HepG2 (cell line): Measurements from ENCODE around the gene ASTN1. TPM values are rescaled to one million over a fixed set of nuclear protein-coding genes. Genes with fewer than 3 reads are reported as not detected.

Source experiments
- ATAC-seq: fragments of 200-7000 bp; cut with Tn5 transposase; 3 replicates; pipeline ENCODE4 v1.9.1; 2020; ENCODE audit warnings: mild to moderate bottlenecking, moderate library complexity
- BruUV-seq: library from RNA; stranded (reverse); fragments of 400-500 nt; replicated peaks from 2 replicates; lab custom pipeline; 2021; lab: Mats Ljungman, UMichigan
- CTCF ChIA-PET: fragments of 300-600 bp; formaldehyde crosslinking; extraction: SDS; loops from one replicate; lab custom pipeline; 2021; ENCODE audit warnings: low total read pairs, inconsistent platforms, low intra/inter-chr PET ratio; lab: Yijun Ruan, JAX
- POLR2A ChIA-PET: fragments of 350-600 bp; sonication (Branson Sonifier 250); formaldehyde crosslinking; loops from one replicate; lab custom pipeline; 2020; ENCODE audit warnings: antibody characterized with exemption, inconsistent platforms; lab: Yijun Ruan, JAX
- DNase-seq: peaks from one replicate; pipeline ENCODE4 v3.0.0-alpha.2; 2015; ENCODE audit warnings: low spot score
- FAIRE-seq: peaks from 3 replicates; lab custom pipeline; 2011; peaks lifted over from hg19 to GRCh38; lab: Jason Lieb, UNC
- H2AFZ ChIP-seq: one replicate; pipeline ENCODE4 v1.6.1; 2011; ENCODE audit warnings: low read length, inconsistent platforms
- H3K27ac ChIP-seq: fragments of 300-600 bp; 3 replicates; pipeline ENCODE4 v1.8.0; 2011; ENCODE audit warnings: mixed run types, mild to moderate bottlenecking, mixed read lengths, low read length, inconsistent platforms; ENCODE audit not compliant: insufficient read depth; ENCODE audit errors: extremely low read length
- H3K27me3 ChIP-seq, 2 experiments: fragments of 200-600 bp in 1 of 2; 2 replicates in 1 of 2; 3 replicates in 1 of 2; pipeline versions ENCODE4 v1.6.0 to v1.8.0; 2011; ENCODE audit warnings: low read length in 2 of 2, mild to moderate bottlenecking in 2 of 2, moderate library complexity in 2 of 2, inconsistent platforms in 1 of 2; ENCODE audit not compliant: insufficient read depth in 2 of 2, control insufficient read depth in 1 of 2
- H3K36me3 ChIP-seq, 2 experiments: fragments of 200-600 bp in 1 of 2; replicated peaks in 1 of 2; 2 replicates in 1 of 2; 3 replicates in 1 of 2; pipeline versions ENCODE4 v1.5.1 to v1.8.0; 2011; ENCODE audit warnings: low read length in 2 of 2, inconsistent platforms in 1 of 2; ENCODE audit not compliant: insufficient read depth in 2 of 2, control insufficient read depth in 1 of 2
- H3K4me1 ChIP-seq: 2 replicates; pipeline ENCODE4 v1.5.1; 2012; ENCODE audit warnings: low read length, inconsistent platforms; ENCODE audit not compliant: insufficient read depth
- H3K4me2 ChIP-seq: 2 replicates; pipeline ENCODE4 v1.6.0; 2011; ENCODE audit warnings: low read depth, low read length, inconsistent platforms
- H3K4me3 ChIP-seq, 3 experiments: fragments of 200-600 bp in 1 of 3; sonication (generic), shearing (Covaris generic) in 1 of 3; replicated peaks in 1 of 3; 2 replicates each; pipeline ENCODE4 v1.5.1; 2011 to 2016; ENCODE audit warnings: low read length in 3 of 3, inconsistent platforms in 2 of 3, low read depth in 2 of 3, mild to moderate bottlenecking in 2 of 3, control low read depth in 1 of 3, mixed read lengths in 1 of 3; ENCODE audit not compliant: insufficient read depth in 1 of 3
- H3K79me2 ChIP-seq: one replicate; pipeline ENCODE4 v1.6.1; 2011; ENCODE audit warnings: low read length, inconsistent platforms; ENCODE audit not compliant: insufficient read depth
- H3K9ac ChIP-seq: 2 replicates; pipeline ENCODE4 v1.6.0; 2011; ENCODE audit warnings: mild to moderate bottlenecking, low read depth, low read length, inconsistent platforms; ENCODE audit not compliant: insufficient read depth
- H3K9me3 ChIP-seq: 2 replicates; pipeline ENCODE4 v1.5.1; 2012; ENCODE audit warnings: mild to moderate bottlenecking, low read length
- H4K20me1 ChIP-seq: 2 replicates; pipeline ENCODE4 v1.6.0; 2011; ENCODE audit warnings: inconsistent platforms, mild to moderate bottlenecking, low read length, moderate library complexity; ENCODE audit not compliant: insufficient read depth
- TBX3 ChIP-seq: fragments of 450-650 bp; IDR thresholded peaks from 2 replicates; pipeline ENCODE4 v1.6.1; 2017; ENCODE audit warnings: antibody characterized with exemption, mild to moderate bottlenecking, inconsistent platforms, borderline replicate concordance
- TCF12 ChIP-seq, 2 experiments: fragments of 450-650 bp in 1 of 2; sonication (generic) in 1 of 2; formaldehyde crosslinking in 1 of 2; IDR thresholded peaks; 2 replicates each; pipeline versions ENCODE4 v1.6.1 to v1.8.0; 2017 to 2022; ENCODE audit warnings: antibody characterized with exemption in 1 of 2, mild to moderate bottlenecking in 1 of 2, missing genetic modification reagents in 1 of 2, moderate library complexity in 1 of 2
- TERF1 ChIP-seq: sonication (generic); formaldehyde crosslinking; IDR thresholded peaks from 2 replicates; pipeline ENCODE4 v1.8.0; 2022; ENCODE audit warnings: mild to moderate bottlenecking, missing genetic modification reagents, moderate library complexity
- THAP8 ChIP-seq: sonication (generic); formaldehyde crosslinking; IDR thresholded peaks from 2 replicates; pipeline ENCODE4 v1.5.1; 2020; ENCODE audit warnings: missing genetic modification reagents, mild to moderate bottlenecking, borderline replicate concordance
- ZFYVE20 ChIP-seq: sonication (generic); formaldehyde crosslinking; IDR thresholded peaks from 2 replicates; pipeline ENCODE4 v1.8.0; 2023; ENCODE audit warnings: low read depth, mild to moderate bottlenecking, moderate library complexity, missing genetic modification reagents, borderline replicate concordance
- ZNF326 ChIP-seq: sonication (generic); formaldehyde crosslinking; IDR thresholded peaks from 2 replicates; pipeline ENCODE4 v1.4.0; 2020; ENCODE audit warnings: missing genetic modification reagents, borderline replicate concordance
- ZNF510 ChIP-seq: sonication (generic); formaldehyde crosslinking; IDR thresholded peaks from 2 replicates; pipeline ENCODE4 v1.4.0; 2020; ENCODE audit warnings: low read depth, mild to moderate bottlenecking, missing genetic modification reagents
- ZSCAN20 ChIP-seq: sonication (generic); formaldehyde crosslinking; IDR thresholded peaks from 2 replicates; pipeline ENCODE4 v1.4.0; 2020; ENCODE audit warnings: missing genetic modification reagents, mild to moderate bottlenecking, borderline replicate concordance
- WGBS: methylation state at CpG from one replicate; pipeline ENCODE4 v1.1.6; 2017; ENCODE audit warnings: low lambda C conversion rate; 5-methylcytosine and 5-hydroxymethylcytosine counted together
- in situ Hi-C: cut with HindIII; loops from 2 replicates; pipeline ENCODE4 v1.10.0; 2017; ENCODE audit warnings: low pct_unique_long_range_greater_than_20kb; ENCODE audit not compliant: extremely low pct_ligation_motif_present
- intact Hi-C: fragments of 100-400 bp; cut with micrococcal nuclease; formaldehyde crosslinking; loops from one replicate; pipeline ENCODE4 v1.10.0; 2022; ENCODE audit not compliant: unreplicated experiment
- polyA plus RNA-seq, 8 experiments: library from polyadenylated mRNA; depleted of rRNA in 3 of 8; stranded (reverse) in 7 of 8; unstranded in 1 of 8; fragments of >200 nt; fragmentation: Illumina TruSeq in 4 of 8; extraction: Trizol in 4 of 8; gene quantifications; 2 replicates each; pipeline versions ENCODE4 v1.2.1 to v1.2.3, GENCODE V29; 2011 to 2016; ENCODE audit warnings: low read depth in 4 of 8, missing spikeins in 1 of 8, mixed read lengths in 1 of 8; ENCODE audit not compliant: insufficient read depth in 1 of 8
- total RNA-seq, 5 experiments: library from RNA; depleted of rRNA; stranded (reverse); fragments of >200 nt; fragmentation: Illumina TruSeq; extraction: Trizol; gene quantifications; 2 replicates each; pipeline ENCODE4 v1.2.3, GENCODE V29; 2016; ENCODE audit warnings: low read depth in 1 of 5
- TF ChIP-seq, protein P1 (sequence below): sonication (generic); formaldehyde crosslinking; IDR thresholded peaks from 2 replicates; pipeline ENCODE4 v1.5.0; 2020; ENCODE audit warnings: mild to moderate bottlenecking, missing genetic modification reagents, borderline replicate concordance

Gene ASTN1
- total and polyA plus RNA-seq, 2 of the 13 experiments (the other 11 are each of a cell fraction or from before 2014, with no cell fraction given) = not detected

DNA sequence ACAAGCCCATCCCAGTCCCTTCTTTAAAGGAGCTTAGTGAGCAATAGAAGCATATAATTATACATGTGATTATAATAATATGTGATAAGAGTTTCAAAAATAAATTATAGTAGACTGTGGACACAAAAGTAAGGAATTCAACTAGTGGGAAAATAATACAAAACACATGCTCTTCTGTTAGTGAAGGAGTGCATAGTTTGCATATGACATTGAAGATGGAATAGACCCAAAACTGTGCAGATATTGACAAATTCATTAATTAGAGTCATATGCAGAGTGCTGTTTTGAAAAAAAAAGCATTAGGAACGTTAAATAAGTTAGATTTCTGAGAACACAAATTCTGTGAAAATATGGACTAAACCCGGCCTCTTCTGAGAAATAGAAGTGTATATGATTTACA, 278.8 kb downstream of the ASTN1 start (continued):
- TF ChIP-seq TBX3 = no peak

GRCh38 chr1:176885341-176885740, 279.2 kb downstream of the ASTN1 start:
- intact Hi-C loops (no loop called here), in situ Hi-C loops (loop anchor here (10.0 to 25.0 kb wide), 2 partner anchors 511 to 902 kb away; no protein-coding TSS in a partner anchor)
- Histone ChIP-seq H3K36me3 (no peaks in the 10 kb centered on the region), H3K79me2 (no peaks in the 10 kb centered on the region), H4K20me1 (no peaks in the 10 kb centered on the region), H2AFZ (no peak overlapping the region), H3K4me2 (no peak overlapping the region), H3K9ac (no peak overlapping the region), H3K4me1 (no peaks in the 10 kb centered on the region), H3K27ac (no peak overlapping the region), H3K9me3 (no peaks in the 10 kb centered on the region), H3K27me3 (no peaks in the 10 kb centered on the region; a peak in 3 of 5 replicates), H3K4me3 (no peak overlapping the region)
- BruUV-seq = no TSS peak
- ChIA-PET POLR2A (no interaction called here), CTCF (no interaction called here)
- 0% methylated on average over 3 of the region's 3 CpGs for WGBS
- DNase-seq = no peak
- no peak for ATAC-seq
- no peak for FAIRE-seq
- TF ChIP-seq TCF12 (IDR thresholded peaks at IDR 0.05) (no peak), TCF12 (CRISPR knock-in tag; IDR thresholded peaks at IDR 0.05) (no peak), ZFYVE20 (CRISPR knock-in tag) (no peak), ZNF510 (no peak), ZSCAN20 (CRISPR knock-in tag) (no peak), ZNF326 (CRISPR knock-in tag) (no peak), THAP8 (CRISPR knock-in tag) (no peak), TERF1 (CRISPR knock-in tag) (no peak)
- TF ChIP-seq, protein P1, sequence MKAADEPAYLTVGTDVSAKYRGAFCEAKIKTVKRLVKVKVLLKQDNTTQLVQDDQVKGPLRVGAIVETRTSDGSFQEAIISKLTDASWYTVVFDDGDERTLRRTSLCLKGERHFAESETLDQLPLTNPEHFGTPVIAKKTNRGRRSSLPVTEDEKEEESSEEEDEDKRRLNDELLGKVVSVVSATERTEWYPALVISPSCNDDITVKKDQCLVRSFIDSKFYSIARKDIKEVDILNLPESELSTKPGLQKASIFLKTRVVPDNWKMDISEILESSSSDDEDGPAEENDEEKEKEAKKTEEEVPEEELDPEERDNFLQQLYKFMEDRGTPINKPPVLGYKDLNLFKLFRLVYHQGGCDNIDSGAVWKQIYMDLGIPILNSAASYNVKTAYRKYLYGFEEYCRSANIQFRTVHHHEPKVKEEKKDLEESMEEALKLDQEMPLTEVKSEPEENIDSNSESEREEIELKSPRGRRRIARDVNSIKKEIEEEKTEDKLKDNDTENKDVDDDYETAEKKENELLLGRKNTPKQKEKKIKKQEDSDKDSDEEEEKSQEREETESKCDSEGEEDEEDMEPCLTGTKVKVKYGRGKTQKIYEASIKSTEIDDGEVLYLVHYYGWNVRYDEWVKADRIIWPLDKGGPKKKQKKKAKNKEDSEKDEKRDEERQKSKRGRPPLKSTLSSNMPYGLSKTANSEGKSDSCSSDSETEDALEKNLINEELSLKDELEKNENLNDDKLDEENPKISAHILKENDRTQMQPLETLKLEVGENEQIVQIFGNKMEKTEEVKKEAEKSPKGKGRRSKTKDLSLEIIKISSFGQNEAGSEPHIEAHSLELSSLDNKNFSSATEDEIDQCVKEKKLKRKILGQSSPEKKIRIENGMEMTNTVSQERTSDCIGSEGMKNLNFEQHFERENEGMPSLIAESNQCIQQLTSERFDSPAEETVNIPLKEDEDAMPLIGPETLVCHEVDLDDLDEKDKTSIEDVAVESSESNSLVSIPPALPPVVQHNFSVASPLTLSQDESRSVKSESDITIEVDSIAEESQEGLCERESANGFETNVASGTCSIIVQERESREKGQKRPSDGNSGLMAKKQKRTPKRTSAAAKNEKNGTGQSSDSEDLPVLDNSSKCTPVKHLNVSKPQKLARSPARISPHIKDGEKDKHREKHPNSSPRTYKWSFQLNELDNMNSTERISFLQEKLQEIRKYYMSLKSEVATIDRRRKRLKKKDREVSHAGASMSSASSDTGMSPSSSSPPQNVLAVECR (CRISPR knock-in tag) = no peak
